Effector CD8-positive, alpha-beta T cell (primary cell): ENCODE results near the gene PFN4.

Experiments
- DNase-seq: peaks from one replicate; lab custom pipeline; 2025; lab: John Stamatoyannopoulos, UW

The PFN4 gene

DNA sequence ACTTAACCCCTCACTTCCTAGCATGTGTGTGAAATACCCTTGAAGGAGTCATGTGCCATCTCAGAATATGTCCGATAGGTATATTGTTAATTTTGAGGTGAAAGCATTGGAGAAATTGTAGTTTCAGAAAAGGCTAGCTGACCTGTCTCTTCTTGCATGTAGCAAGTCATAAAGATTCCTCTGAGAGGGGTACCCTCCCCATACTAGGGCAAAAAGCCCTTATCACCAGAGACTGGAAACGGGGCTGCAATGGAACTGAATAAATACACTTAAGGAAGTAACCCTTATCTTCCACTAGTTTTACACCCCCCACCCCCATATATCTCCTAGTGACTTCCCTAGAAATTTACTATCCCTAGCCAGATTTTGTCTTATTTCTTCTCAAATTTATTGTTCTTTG, 45.3 kb downstream of the PFN4 start:
- no peak for DNase-seq

DNA sequence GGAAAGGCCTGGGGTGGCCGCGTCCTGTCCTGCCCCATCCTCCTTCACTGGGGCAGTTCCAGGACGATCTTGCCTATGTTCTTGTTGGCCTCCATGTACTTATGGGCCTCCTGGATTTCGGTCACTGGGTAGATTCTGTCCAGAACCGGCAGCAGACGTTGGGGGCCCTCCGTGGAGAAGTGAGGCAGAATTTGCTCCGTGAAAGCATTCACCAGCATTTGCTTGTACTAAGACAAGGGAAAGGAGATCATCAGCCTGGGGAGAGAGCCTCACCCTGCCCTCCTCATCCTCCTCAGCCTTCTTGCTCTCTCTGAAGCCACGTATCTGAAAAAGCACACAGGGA, 45.6 kb downstream of the PFN4 start:
- DNase-seq, result no peak

- DNase-seq, result no peak
Observed at GRCh38 chr2:24076849-24077534, 46.1 kb downstream of the PFN4 start.

DNA sequence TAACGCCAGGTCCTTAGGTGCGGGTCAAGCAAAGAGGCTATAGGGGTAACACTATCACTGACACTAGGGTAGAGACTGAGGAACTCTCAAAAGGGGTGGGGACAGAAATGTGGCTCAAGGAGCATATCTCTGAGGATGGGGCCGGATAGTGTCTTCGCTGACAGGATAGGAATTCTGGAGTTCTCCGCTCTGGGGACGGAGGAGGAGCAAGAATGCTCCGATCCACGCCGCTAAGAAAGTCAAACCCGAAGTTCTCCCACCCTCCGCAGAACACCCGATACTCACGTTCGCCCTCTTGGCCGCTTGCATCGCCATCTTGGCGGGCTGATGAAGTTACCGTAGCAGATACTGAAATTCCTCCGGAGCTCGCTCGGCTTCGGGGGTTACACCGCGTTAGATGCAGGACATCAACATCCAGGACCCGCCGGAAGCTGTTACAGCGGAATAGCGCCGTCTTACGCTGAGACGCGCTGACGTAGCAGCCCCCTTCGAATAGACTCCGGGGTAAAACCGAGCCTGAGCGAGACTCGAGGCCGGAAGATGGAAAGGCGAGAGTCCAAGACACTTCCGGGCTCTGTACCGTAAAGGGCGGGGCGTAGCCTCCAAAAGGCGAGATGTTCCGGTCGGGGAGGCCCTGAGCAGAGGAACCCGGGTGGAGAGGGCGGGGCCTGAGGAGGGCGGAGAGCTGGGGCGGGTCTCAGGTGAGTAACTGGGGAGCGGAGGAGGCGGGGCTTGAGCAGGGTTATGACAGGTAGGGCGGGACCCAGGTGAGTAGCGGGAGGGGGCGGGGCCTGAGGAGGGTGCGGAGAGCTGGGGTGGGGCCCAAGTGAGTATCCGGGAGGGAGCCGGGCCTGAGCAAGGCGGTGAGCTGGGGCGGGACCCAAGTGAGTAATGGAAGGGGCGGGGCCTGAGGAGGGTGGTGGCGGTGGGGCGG, 47.0 kb downstream of the PFN4 start, which contains the start of gene SF3B6:
SF3B6 (minus strand) TSS at position 412 of the 934 bp plus-strand sequence; CDS start at position 315, 97 bp downstream.
- DNase-seq, result peak; percentile 99

GRCh38 chr2:24075259-24075658, 47.9 kb downstream of the PFN4 start:
- no peak for DNase-seq

DNA sequence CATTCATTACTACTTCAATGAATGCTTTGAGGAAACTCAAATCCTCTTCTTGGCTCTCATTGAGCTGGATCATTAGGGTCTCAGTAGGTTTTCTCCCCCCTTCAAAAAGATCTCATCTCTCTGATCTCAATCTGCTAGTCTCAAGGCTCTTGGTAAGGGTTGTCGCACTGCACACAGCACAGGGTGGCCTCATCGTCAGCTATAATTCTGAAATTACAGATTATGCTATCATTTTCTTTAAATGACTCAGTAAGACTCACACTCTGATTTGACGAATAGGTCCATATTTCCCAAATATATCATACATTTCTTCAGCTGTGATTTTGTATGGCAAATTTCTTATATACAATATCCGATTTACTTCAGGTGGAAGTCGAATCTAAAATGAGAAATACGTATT, 49.3 kb downstream of the PFN4 start:
- no peak for DNase-seq

- no peak for DNase-seq
Observed at GRCh38 chr2:24072259-24072658, 50.9 kb downstream of the PFN4 start.

DNA sequence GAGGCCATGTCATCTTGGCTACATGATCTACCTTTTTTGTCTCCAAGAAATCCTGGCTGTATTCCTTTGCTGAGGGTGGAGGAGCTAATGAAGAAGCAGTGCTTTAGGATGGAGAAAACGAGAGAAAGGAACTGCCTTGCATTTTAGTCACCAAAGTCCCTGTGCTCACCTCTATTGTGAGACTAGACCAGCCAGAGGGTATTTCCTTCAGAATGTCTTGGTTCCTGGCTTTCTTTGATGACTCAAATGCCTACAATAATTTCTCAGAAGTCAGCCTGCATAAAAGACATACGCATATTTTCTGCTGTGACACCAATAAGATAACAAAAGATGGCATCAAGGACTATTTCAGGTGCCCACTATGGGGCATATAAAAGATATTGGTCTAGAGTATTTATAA, 57.8 kb downstream of the PFN4 start:
- DNase-seq, result no peak
